ENCODE results near the gene GZMB.
"Not testable (repeated sequence)": the region's sequence is repeated elsewhere in the genome, so short reads cannot be mapped to it uniquely, and the experiment has no call there.

GZMB gene

GRCh38 chr14:24630872-24631477 lies 3.0 kb downstream of the GZMB start:
- no peak for DNase-seq

- DNase-seq = no peak
These were observed 3.7 kb downstream of the GZMB start for GRCh38 chr14:24630087-24630871.

- no peak for DNase-seq
These were observed 4.5 kb downstream of the GZMB start for GRCh38 chr14:24629521-24629920.

GRCh38 chr14:24613747-24614146 lies 20.2 kb downstream of the GZMB start:
- DNase-seq = no peak

- DNase-seq = no peak
These were observed 20.7 kb downstream of the GZMB start for GRCh38 chr14:24613241-24613640.

GRCh38 chr14:24612196-24612595 lies 21.8 kb downstream of the GZMB start:
- no peak for DNase-seq

- DNase-seq = no peak
These were observed 24.2 kb downstream of the GZMB start, which contains the start of gene GZMH for GRCh38 chr14:24609655-24610344. TSS of gene GZMH (minus strand) at chr14:24609685. CDS start at chr14:24609613, 72 bp downstream.

- no peak for DNase-seq
These were observed 26.1 kb downstream of the GZMB start for GRCh38 chr14:24607635-24608514.

- DNase-seq = no peak
These were observed 26.9 kb downstream of the GZMB start for GRCh38 chr14:24607081-24607480.

GRCh38 chr14:24606297-24606696 lies 27.7 kb downstream of the GZMB start:
- no peak for DNase-seq

- no peak for DNase-seq
These were observed 28.4 kb downstream of the GZMB start for GRCh38 chr14:24605435-24606190.

GRCh38 chr14:24597403-24597802 lies 36.6 kb downstream of the GZMB start:
- DNase-seq = no peak

GRCh38 chr14:24595073-24595808 lies 38.7 kb downstream of the GZMB start:
- DNase-seq = no peak

GRCh38 chr14:24591004-24591403 lies 43.0 kb downstream of the GZMB start:
- not testable (repeated sequence) for DNase-seq

- DNase-seq = not testable (repeated sequence)
These were observed 49.6 kb downstream of the GZMB start for GRCh38 chr14:24584402-24584801.

All from fibroblast of skin of abdomen (primary cell).